Upper lobe of right lung (tissue), 1 donor: ENCODE measurements around the gene TMEM37. TPM values are rescaled to one million over a fixed set of nuclear protein-coding genes. Genes with fewer than 3 reads are reported as not detected.

ENCODE experiments used
- ATAC-seq: fragments of 200-7000 bp; cut with Tn5 transposase; one replicate; pipeline ENCODE4 v1.9.1; 2020; ENCODE audit warnings: mild to moderate bottlenecking, moderate library complexity
- DNase-seq: peaks from one replicate; pipeline ENCODE4 v3.0.0-alpha.2; 2020
- H3K27ac ChIP-seq: fragments of 200-600 bp; one replicate; pipeline ENCODE4 v1.8.0; 2022
- H3K27me3 ChIP-seq: fragments of 200-600 bp; one replicate; pipeline ENCODE4 v1.8.0; 2022; ENCODE audit warnings: mild to moderate bottlenecking
- H3K36me3 ChIP-seq: fragments of 200-600 bp; one replicate; pipeline ENCODE4 v1.8.0; 2022
- H3K4me1 ChIP-seq: fragments of 200-600 bp; one replicate; pipeline ENCODE4 v1.8.0; 2022
- H3K4me3 ChIP-seq: fragments of 200-600 bp; one replicate; pipeline ENCODE4 v1.8.0; 2022; ENCODE audit warnings: mild to moderate bottlenecking
- H3K9me3 ChIP-seq: fragments of 200-600 bp; one replicate; pipeline ENCODE4 v1.8.0; 2022
- intact Hi-C: fragments of 100-400 bp; cut with DNase I; formaldehyde crosslinking; loops from one replicate; pipeline ENCODE4 v1.11.0; 2022
- total RNA-seq: library from RNA; stranded (reverse); fragmentation: NEBNext Ultra II Directional; extraction: Animal tissue kit (Norgen Biotek cat#: 25700); gene quantifications from one replicate; pipeline ENCODE4 v1.2.1, GENCODE V29; 2021
- TF ChIP-seq, protein P1 (sequence below): fragments of 200-600 bp; IDR thresholded peaks from one replicate; pipeline ENCODE4 v1.8.0; 2022; ENCODE audit warnings: antibody characterized with exemption
- donor health status: DM: no; HTN: yes; CAD: no; lungs with severe emphysema.

TMEM37 gene
- total RNA-seq, 1 donor from 2014 or later: 23.8 TPM

GRCh38 chr2:119448427-119449141 is 16.9 kb downstream of the TMEM37 start:
- Histone ChIP-seq H3K9me3 (no peaks in the 10 kb centered on the region), H3K27me3 (no peaks in the 10 kb centered on the region), H3K4me1 (peaks cover 4% of the 10 kb centered on the region), H3K4me3 (no peak overlapping the region), H3K27ac (no peak overlapping the region), H3K36me3 (no peaks in the 10 kb centered on the region)
- no peak for ATAC-seq
- TF ChIP-seq, protein P1, sequence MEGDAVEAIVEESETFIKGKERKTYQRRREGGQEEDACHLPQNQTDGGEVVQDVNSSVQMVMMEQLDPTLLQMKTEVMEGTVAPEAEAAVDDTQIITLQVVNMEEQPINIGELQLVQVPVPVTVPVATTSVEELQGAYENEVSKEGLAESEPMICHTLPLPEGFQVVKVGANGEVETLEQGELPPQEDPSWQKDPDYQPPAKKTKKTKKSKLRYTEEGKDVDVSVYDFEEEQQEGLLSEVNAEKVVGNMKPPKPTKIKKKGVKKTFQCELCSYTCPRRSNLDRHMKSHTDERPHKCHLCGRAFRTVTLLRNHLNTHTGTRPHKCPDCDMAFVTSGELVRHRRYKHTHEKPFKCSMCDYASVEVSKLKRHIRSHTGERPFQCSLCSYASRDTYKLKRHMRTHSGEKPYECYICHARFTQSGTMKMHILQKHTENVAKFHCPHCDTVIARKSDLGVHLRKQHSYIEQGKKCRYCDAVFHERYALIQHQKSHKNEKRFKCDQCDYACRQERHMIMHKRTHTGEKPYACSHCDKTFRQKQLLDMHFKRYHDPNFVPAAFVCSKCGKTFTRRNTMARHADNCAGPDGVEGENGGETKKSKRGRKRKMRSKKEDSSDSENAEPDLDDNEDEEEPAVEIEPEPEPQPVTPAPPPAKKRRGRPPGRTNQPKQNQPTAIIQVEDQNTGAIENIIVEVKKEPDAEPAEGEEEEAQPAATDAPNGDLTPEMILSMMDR: no peak
- intact Hi-C loops: no loop called here
- DNase-seq: no peak

DNA sequence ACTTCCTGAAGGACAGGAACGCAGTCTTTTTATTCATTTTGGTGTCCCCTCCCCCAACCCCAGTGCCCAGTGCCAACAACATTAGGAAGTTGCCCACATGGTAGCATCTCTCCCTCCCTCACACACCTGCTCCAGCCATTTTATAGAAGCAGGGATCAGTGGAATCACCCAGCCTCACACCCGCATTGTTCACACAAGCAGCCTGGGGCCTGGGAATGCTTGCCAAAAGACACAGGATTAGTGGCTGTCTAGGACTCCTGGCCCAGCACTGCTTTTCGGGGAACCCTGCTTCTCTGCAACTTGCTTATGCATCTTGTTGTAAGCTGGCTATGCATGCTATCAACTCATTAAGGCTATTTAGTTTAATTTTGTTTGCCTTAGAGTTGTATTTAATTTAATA is 17.9 kb downstream of the TMEM37 start:
- no peaks in the 10 kb centered on the region for H3K27me3 ChIP-seq
- intact Hi-C loops: no loop called here
- ATAC-seq (no peak), DNase-seq (no peak)
- no peak overlapping the region for H3K27ac ChIP-seq
- TF ChIP-seq, protein P1: no peak
- H3K4me1 ChIP-seq: peaks cover 4% of the 10 kb centered on the region
- H3K9me3 ChIP-seq: no peaks in the 10 kb centered on the region
- no peaks in the 10 kb centered on the region for H3K36me3 ChIP-seq
- H3K4me3 ChIP-seq: no peak overlapping the region

- DNase-seq: no peak
- no peak overlapping the region for H3K4me3 ChIP-seq
- peaks cover 2% of the 10 kb centered on the region for H3K4me1 ChIP-seq
- TF ChIP-seq, protein P1: no peak
- intact Hi-C loops: no loop called here
- H3K27me3 ChIP-seq: no peaks in the 10 kb centered on the region
- no peaks in the 10 kb centered on the region for H3K36me3 ChIP-seq
- ATAC-seq: no peak
- no peak overlapping the region for H3K27ac ChIP-seq
- no peaks in the 10 kb centered on the region for H3K9me3 ChIP-seq
Observed at GRCh38 chr2:119451336-119452050, 19.8 kb downstream of the TMEM37 start.

GRCh38 chr2:119453972-119454593 is 22.4 kb downstream of the TMEM37 start:
- no peaks in the 10 kb centered on the region for H3K9me3 ChIP-seq
- DNase-seq: no peak
- intact Hi-C loops: no loop called here
- TF ChIP-seq, protein P1: no peak
- no peak overlapping the region for H3K27ac ChIP-seq
- H3K4me3 ChIP-seq: no peak overlapping the region
- ATAC-seq: no peak
- no peaks in the 10 kb centered on the region for H3K4me1 ChIP-seq
- no peaks in the 10 kb centered on the region for H3K27me3 ChIP-seq
- H3K36me3 ChIP-seq: no peaks in the 10 kb centered on the region

GRCh38 chr2:119455066-119455718 is 23.5 kb downstream of the TMEM37 start:
- TF ChIP-seq, protein P1: no peak
- no peaks in the 10 kb centered on the region for H3K36me3 ChIP-seq
- H3K4me1 ChIP-seq: no peaks in the 10 kb centered on the region
- no peak for DNase-seq
- intact Hi-C loops: no loop called here
- ATAC-seq: peak; percentile 11
- H3K4me3 ChIP-seq: no peak overlapping the region
- no peaks in the 10 kb centered on the region for H3K27me3 ChIP-seq
- H3K27ac ChIP-seq: no peak overlapping the region
- H3K9me3 ChIP-seq: no peaks in the 10 kb centered on the region
